OCI-LY1 (cell line): ENCODE data around the gene SLC22A23.

Experiments
- H2AFZ ChIP-seq: fragments of 200-600 bp; sonication (generic), shearing (Covaris generic); 2 replicates; pipeline ENCODE4 v1.6.0; 2014; ENCODE audit warnings: antibody characterized with exemption, mild to moderate bottlenecking, low read length
- H3F3A ChIP-seq: fragments of 200-600 bp; sonication (generic), shearing (Covaris generic); 2 replicates; pipeline ENCODE4 v1.6.0; 2014; ENCODE audit warnings: mild to moderate bottlenecking, antibody characterized with exemption, low read length, moderate library complexity; ENCODE audit not compliant: insufficient read depth
- H3K27ac ChIP-seq: fragments of 200-600 bp; sonication (generic); 2 replicates; pipeline ENCODE4 v1.5.1; 2014; ENCODE audit warnings: low read length, mixed run types, mild to moderate bottlenecking, low read depth; ENCODE audit not compliant: poor library complexity, severe bottlenecking
- H3K27me3 ChIP-seq: fragments of 200-600 bp; sonication (generic); 2 replicates; pipeline ENCODE4 v1.6.0; 2014; ENCODE audit warnings: antibody characterized with exemption, mild to moderate bottlenecking, low read length, moderate library complexity; ENCODE audit not compliant: insufficient read depth
- H3K36me3 ChIP-seq: fragments of 200-600 bp; sonication (generic); 2 replicates; pipeline ENCODE4 v1.6.1; 2014; ENCODE audit warnings: mild to moderate bottlenecking, antibody characterized with exemption, low read length, moderate library complexity, mixed read lengths; ENCODE audit not compliant: insufficient read depth
- H3K4me1 ChIP-seq: fragments of 200-600 bp; sonication (generic); 2 replicates; pipeline ENCODE4 v1.5.1; 2014; ENCODE audit warnings: mild to moderate bottlenecking, low read length, moderate library complexity; ENCODE audit not compliant: insufficient read depth, severe bottlenecking
- H3K4me2 ChIP-seq: fragments of 200-600 bp; sonication (generic), shearing (Covaris generic); 2 replicates; pipeline ENCODE4 v1.6.1; 2014; ENCODE audit warnings: low read length
- H3K4me3 ChIP-seq: fragments of 200-600 bp; sonication (generic); 2 replicates; pipeline ENCODE4 v1.5.1; 2014; ENCODE audit warnings: low read length, low read depth, mild to moderate bottlenecking, mixed read lengths; ENCODE audit not compliant: poor library complexity, severe bottlenecking
- H3K79me2 ChIP-seq: fragments of 200-600 bp; shearing (Covaris generic); 2 replicates; pipeline ENCODE4 v1.6.1; 2016; ENCODE audit warnings: mixed run types, low read length, mixed read lengths; ENCODE audit not compliant: insufficient read depth
- H3K9ac ChIP-seq: fragments of 200-600 bp; sonication (generic), shearing (Covaris generic); 2 replicates; pipeline ENCODE4 v1.6.1; 2014; ENCODE audit warnings: mild to moderate bottlenecking, low read length, mixed read lengths
- H3K9me2 ChIP-seq: fragments of 200-600 bp; sonication (generic), shearing (Covaris generic); 2 replicates; pipeline ENCODE4 v1.6.1; 2014; ENCODE audit warnings: low read depth, mild to moderate bottlenecking, low read length, mixed read lengths
- H3K9me3 ChIP-seq: fragments of 200-600 bp; shearing (Covaris generic); 2 replicates; pipeline ENCODE4 v1.6.1; 2014; ENCODE audit warnings: low read length, mixed read lengths
- H4K20me1 ChIP-seq: fragments of 200-600 bp; sonication (generic), shearing (Covaris generic); 2 replicates; pipeline ENCODE4 v1.6.0; 2016; ENCODE audit warnings: mild to moderate bottlenecking, low read length; ENCODE audit not compliant: insufficient read depth
- EZH2 ChIP-seq: fragments of 200-600 bp; sonication (generic), shearing (Covaris generic); IDR thresholded peaks from 2 replicates; pipeline ENCODE4 v1.8.0; 2017; ENCODE audit warnings: borderline replicate concordance, mixed run types, mild to moderate bottlenecking, antibody characterized with exemption, low read length, moderate library complexity, mixed read lengths
- TF ChIP-seq, protein P1 (sequence below): fragments of 200-600 bp; sonication (generic), shearing (Covaris generic); IDR thresholded peaks from 2 replicates; pipeline ENCODE4 v1.5.1; 2017; ENCODE audit warnings: mild to moderate bottlenecking, antibody characterized with exemption, low read length, moderate library complexity, mixed read lengths

SLC22A23 gene

DNA sequence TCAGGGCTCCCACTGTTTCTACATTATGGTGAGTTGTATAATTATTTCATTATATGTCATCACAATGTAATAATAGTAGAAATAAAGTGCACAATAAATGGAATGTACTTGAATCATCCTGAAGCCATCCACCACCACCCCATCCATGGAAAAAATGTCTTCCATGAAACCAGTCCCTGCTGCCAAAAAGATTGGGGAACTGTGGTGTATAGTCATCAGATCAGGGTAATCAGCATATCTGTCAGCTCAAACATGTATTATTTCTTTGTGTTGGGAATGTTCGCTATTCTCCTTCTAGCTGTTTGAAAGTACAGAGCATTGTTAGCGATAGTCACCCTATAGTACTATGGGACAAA is 33.8 kb upstream of the SLC22A23 start:
- Histone ChIP-seq H3K9ac (no peak overlapping the region), H3K4me2 (no peak overlapping the region), H3K79me2 (no peaks in the 10 kb centered on the region), H3K36me3 (no peaks in the 10 kb centered on the region), H3K9me2 (no peaks in the 10 kb centered on the region), H3F3A (no peaks in the 10 kb centered on the region), H2AFZ (no peak overlapping the region), H3K4me3 (no peak overlapping the region), H3K4me1 (no peaks in the 10 kb centered on the region), H3K27me3 (peaks cover 5% of the 10 kb centered on the region), H3K9me3 (no peaks in the 10 kb centered on the region), H3K27ac (no peak overlapping the region), H4K20me1 (no peaks in the 10 kb centered on the region)
- TF ChIP-seq, protein P1, sequence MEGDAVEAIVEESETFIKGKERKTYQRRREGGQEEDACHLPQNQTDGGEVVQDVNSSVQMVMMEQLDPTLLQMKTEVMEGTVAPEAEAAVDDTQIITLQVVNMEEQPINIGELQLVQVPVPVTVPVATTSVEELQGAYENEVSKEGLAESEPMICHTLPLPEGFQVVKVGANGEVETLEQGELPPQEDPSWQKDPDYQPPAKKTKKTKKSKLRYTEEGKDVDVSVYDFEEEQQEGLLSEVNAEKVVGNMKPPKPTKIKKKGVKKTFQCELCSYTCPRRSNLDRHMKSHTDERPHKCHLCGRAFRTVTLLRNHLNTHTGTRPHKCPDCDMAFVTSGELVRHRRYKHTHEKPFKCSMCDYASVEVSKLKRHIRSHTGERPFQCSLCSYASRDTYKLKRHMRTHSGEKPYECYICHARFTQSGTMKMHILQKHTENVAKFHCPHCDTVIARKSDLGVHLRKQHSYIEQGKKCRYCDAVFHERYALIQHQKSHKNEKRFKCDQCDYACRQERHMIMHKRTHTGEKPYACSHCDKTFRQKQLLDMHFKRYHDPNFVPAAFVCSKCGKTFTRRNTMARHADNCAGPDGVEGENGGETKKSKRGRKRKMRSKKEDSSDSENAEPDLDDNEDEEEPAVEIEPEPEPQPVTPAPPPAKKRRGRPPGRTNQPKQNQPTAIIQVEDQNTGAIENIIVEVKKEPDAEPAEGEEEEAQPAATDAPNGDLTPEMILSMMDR, result no peak
- TF ChIP-seq EZH2, result no peak

DNA sequence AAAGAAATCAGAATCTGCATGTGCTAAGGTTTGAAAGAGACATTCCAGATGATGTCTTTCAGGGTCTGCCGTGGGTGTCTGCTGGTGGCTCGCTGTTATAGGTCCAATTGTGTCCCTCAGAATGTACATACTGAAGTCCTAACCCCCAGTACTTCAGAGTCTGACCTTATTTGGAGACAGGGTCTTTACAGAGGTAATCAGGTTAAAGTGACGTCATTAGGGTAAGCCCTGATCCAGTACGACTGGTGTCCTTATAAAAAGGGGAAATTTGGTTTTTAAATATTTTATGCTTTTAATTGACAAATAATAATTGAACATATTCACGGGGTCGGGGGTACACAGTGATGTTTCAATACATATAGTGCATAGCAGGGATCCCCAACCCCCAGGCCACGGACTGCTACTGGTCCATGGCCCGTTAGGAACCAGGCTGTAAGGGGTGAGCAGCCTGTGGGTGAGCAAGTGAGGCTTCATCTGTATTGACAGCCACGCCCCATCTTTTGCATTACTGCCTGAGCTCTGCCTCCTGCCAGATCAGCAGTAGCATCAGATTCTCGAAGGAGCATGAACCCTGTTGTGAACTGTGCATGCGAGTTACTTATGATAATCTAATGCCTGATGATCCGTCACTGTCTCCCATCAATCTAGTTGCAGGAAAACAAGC is 33.2 kb upstream of the SLC22A23 start:
- Histone ChIP-seq H3K27ac (no peak overlapping the region), H3K27me3 (peaks cover 5% of the 10 kb centered on the region), H3K4me2 (no peak overlapping the region), H3K36me3 (no peaks in the 10 kb centered on the region), H3K79me2 (no peaks in the 10 kb centered on the region), H3K9me3 (no peaks in the 10 kb centered on the region), H2AFZ (no peak overlapping the region), H3F3A (no peaks in the 10 kb centered on the region), H3K4me3 (no peak overlapping the region), H3K4me1 (no peaks in the 10 kb centered on the region), H4K20me1 (no peaks in the 10 kb centered on the region), H3K9ac (no peak overlapping the region), H3K9me2 (no peaks in the 10 kb centered on the region)
- no peak for TF ChIP-seq EZH2
- TF ChIP-seq, protein P1, result no peak

DNA sequence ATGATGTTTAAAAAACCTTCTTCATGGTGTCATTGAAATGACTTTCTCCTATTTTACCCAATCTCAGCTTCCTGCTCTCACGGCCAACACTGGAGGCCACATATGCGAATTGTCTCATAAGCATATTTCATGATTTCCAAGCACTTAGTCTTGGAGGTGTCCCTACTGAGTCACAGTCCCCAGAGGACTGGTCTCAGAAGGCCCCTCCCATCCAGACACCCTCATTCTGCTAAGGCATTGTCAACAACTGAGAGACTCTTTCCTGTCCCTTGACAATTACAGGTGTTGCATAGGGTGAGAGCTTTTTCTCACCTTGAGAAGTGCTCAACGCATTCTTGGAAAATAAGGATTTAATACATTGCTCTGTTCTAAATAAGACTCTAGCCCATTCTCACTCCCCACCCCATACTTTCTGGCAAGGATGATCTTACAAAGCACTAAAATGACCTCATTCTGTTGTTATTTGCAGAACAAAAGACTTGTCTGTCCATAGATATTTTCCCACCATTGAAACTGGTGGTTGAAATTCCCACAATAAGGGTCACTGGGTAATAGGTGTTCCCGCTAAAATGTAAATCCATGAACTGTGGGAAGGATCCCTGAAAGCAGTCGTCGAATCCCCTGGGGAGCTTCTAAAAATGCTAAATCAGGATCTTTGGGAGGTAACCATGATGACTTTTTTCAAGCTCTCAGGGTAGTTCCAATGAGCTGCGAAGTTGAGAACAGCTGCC is 32.3 kb upstream of the SLC22A23 start:
- H3K4me3 ChIP-seq, result no peak overlapping the region
- no peaks in the 10 kb centered on the region for H3K9me2 ChIP-seq
- H3K9me3 ChIP-seq, result no peaks in the 10 kb centered on the region
- H3F3A ChIP-seq, result no peaks in the 10 kb centered on the region
- H3K27ac ChIP-seq, result no peak overlapping the region
- H2AFZ ChIP-seq, result no peak overlapping the region
- TF ChIP-seq, protein P1, result no peak
- TF ChIP-seq EZH2, result no peak
- peaks cover 5% of the 10 kb centered on the region for H3K27me3 ChIP-seq
- H4K20me1 ChIP-seq, result no peaks in the 10 kb centered on the region
- H3K79me2 ChIP-seq, result no peaks in the 10 kb centered on the region
- no peak overlapping the region for H3K4me2 ChIP-seq
- no peak overlapping the region for H3K9ac ChIP-seq
- H3K36me3 ChIP-seq, result no peaks in the 10 kb centered on the region
- no peaks in the 10 kb centered on the region for H3K4me1 ChIP-seq
